ENCODE data around the gene HNRNPF. TPM values are rescaled to one million over a fixed set of nuclear protein-coding genes. Genes with fewer than 3 reads are reported as not detected.

HNRNPF gene
- total RNA-seq, 6 experiments from 2014 or later, result 106 to 160 (median 121) TPM

DNA sequence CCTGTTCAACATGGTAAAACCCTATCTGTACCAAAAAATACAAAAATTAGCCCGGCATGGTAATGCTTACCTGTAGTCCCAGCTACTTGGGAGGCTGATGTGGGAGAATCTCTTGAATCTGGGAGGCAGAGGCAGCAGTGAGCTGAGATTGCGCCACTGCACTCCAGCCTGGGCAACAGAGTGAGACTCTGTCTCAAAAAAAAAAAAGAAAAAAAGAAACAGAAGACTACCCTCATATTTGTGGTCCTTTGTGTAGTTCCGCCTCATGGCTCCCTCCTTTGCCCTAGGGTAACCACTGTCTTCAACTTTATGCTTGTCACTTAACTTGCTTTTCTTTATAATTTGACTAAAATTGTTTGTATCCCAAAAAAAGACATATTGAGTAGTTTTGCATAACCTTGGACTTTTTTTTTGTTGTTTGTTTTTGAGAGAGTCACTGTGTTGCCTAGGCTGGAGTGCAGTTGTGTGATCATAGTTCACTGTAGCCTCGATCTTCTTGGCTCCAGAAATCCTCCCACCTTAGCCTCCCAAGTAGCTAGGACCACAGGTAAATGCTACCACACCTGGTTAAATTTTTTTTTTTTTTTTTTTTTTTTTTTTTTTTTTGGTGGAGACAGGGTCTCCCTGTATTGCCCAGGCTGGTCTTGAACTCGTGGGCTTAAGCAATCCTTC, 31.6 kb upstream of the HNRNPF start:
- Histone ChIP-seq H3K4me1 (peaks cover 0 to 8% (median 0%) of the 10 kb centered on the region in 4 donors), H3K36me3 (no peaks in the 10 kb centered on the region), H3K9me3 (no peaks in the 10 kb centered on the region), H3K4me3 (no peak overlapping the region), H3K27ac (no peak overlapping the region), H3K27me3 (no peaks in the 10 kb centered on the region)
- DNase-seq, result no peak
- intact Hi-C loops (cut with DNase I), result no loop called here
- 71% methylated on average over 3 of the region's 5 CpGs for WGBS (ENCODE audit: insufficient coverage, low coverage, low lambda C conversion rate, missing lambda C conversion rate)
- no peak for ATAC-seq
- TF ChIP-seq POLR2A (IDR thresholded peaks at IDR 0.05), result no peak
- TF ChIP-seq, protein P1, sequence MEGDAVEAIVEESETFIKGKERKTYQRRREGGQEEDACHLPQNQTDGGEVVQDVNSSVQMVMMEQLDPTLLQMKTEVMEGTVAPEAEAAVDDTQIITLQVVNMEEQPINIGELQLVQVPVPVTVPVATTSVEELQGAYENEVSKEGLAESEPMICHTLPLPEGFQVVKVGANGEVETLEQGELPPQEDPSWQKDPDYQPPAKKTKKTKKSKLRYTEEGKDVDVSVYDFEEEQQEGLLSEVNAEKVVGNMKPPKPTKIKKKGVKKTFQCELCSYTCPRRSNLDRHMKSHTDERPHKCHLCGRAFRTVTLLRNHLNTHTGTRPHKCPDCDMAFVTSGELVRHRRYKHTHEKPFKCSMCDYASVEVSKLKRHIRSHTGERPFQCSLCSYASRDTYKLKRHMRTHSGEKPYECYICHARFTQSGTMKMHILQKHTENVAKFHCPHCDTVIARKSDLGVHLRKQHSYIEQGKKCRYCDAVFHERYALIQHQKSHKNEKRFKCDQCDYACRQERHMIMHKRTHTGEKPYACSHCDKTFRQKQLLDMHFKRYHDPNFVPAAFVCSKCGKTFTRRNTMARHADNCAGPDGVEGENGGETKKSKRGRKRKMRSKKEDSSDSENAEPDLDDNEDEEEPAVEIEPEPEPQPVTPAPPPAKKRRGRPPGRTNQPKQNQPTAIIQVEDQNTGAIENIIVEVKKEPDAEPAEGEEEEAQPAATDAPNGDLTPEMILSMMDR (IDR thresholded peaks at IDR 0.05), result no peak

DNA sequence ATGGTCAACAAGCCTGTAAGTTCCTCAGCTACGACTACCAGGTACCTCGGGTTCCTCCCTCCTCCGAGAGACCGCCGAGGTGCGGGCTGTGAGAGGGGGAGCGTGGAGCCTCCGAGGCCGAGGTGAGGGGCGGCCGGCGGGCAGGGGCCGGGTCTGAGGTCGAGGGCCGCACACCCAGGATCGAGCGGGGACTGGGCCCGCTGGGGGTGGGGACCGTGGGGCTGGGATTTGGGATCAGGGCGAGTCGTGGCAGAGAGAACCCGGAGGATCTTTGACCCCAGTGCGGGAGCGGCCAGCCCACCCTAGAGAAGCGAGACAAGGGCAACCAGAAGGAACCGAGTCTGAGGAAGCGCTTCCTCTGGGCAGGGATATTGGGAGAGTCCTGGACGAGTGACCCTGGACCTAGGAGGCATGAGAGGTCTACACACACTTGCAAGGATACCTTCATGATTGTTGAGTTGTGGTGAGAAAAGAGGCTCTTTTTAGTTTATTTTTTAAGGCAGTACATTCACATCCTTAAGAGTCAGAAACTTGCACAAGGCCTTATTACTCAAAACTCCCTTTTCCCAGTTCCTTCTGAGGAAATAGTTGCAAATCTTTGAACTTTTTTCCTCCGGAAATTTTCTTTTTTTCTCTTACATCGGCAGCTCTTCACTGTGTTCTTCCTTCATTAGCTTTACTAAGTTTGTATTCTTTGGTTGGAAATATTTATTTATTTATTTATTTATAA, 28.3 kb upstream of the HNRNPF start:
- H3K27ac ChIP-seq, result peak overlapping the region; percentile 98 to 99 (median 99)
- H3K27me3 ChIP-seq, result no peaks in the 10 kb centered on the region
- ATAC-seq (no peak), DNase-seq (no peak)
- no peaks in the 10 kb centered on the region for H3K36me3 ChIP-seq
- intact Hi-C loops (cut with DNase I), result no loop called here
- peak overlapping the region; percentile 81 to 96 (median 91) for H3K4me3 ChIP-seq
- peaks cover 0 to 12% (median 0%) of the 10 kb centered on the region in 4 donors for H3K4me1 ChIP-seq
- no peaks in the 10 kb centered on the region for H3K9me3 ChIP-seq
- no peak for TF ChIP-seq POLR2A (IDR thresholded peaks at IDR 0.05)
- TF ChIP-seq, protein P1 (IDR thresholded peaks at IDR 0.05), result no peak
- WGBS (ENCODE audit: insufficient coverage, low coverage, low lambda C conversion rate, missing lambda C conversion rate), result 23% methylated on average over 6 of the region's 30 CpGs

DNA sequence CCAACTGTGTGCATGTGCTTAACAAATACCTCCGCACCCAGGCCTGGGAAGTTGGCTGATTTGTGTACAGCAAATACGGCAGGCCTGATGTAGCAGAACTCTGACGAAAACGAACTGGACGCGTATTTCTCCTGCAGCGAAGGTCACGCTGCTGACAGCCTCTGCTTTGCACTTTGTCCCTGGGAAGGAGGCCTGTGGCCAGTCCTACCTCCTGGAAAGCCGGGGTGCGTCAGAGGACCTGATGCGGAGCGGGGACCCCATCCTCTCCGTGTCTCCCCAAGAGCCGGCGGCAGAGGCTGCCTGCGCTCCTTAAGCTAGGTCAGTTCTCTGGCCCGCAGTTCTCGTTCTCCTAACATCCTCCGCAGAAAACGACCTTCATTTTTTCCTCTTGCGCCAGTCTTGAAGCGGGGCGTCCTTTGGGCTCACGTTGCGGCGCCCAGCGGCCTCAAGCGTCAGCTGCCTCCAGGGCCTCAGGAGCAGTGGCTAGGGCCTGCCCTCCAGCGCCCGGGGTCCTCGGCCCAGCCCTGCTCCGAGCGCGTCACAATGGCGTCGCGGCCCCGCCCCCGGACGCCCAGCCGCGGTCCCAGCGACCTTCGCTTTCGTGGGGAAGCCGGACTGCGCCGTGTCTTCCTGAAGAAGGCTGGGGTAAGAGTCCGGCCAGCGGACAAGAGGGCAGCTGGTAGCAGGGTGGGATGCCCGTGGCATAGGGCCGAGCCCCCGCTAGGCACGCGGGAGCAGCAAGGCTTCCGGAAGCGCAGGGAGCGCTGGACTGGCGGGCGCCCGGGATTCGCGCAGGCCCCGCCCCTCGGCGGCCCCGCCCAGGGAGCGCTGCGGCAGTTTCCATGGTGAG, 27.5 kb upstream of the HNRNPF start, which contains the start of gene ZNF487:
ZNF487 (plus strand) TSS at position 821 of the 850 bp plus-strand sequence. CDS start 38,703 bp downstream, outside the sequence.
- intact Hi-C loops (cut with DNase I), result no loop called here
- 0% methylated on average over 11 of the region's 69 CpGs for WGBS (ENCODE audit: insufficient coverage, low coverage, low lambda C conversion rate, missing lambda C conversion rate)
- H3K9me3 ChIP-seq, result no peaks in the 10 kb centered on the region
- no peaks in the 10 kb centered on the region for H3K36me3 ChIP-seq
- H3K27ac ChIP-seq, result peak within 1 kb of the TSS; percentile 98 to 99 (median 99)
- H3K27me3 ChIP-seq, result no peaks in the 10 kb centered on the region
- peaks cover 0 to 12% (median 0%) of the 10 kb centered on the region in 4 donors for H3K4me1 ChIP-seq
- peak; percentile 95 to 98 (median 96) for ATAC-seq
- TF ChIP-seq POLR2A (IDR thresholded peaks at IDR 0.05), result peak; percentile 96
- TF ChIP-seq, protein P1 (IDR thresholded peaks at IDR 0.05), result peak in 1 of 4 donors; percentile 36
- peak within 1 kb of the TSS; percentile 81 to 96 (median 91) for H3K4me3 ChIP-seq
- peak; percentile 92 to 93 (median 93) for DNase-seq

DNA sequence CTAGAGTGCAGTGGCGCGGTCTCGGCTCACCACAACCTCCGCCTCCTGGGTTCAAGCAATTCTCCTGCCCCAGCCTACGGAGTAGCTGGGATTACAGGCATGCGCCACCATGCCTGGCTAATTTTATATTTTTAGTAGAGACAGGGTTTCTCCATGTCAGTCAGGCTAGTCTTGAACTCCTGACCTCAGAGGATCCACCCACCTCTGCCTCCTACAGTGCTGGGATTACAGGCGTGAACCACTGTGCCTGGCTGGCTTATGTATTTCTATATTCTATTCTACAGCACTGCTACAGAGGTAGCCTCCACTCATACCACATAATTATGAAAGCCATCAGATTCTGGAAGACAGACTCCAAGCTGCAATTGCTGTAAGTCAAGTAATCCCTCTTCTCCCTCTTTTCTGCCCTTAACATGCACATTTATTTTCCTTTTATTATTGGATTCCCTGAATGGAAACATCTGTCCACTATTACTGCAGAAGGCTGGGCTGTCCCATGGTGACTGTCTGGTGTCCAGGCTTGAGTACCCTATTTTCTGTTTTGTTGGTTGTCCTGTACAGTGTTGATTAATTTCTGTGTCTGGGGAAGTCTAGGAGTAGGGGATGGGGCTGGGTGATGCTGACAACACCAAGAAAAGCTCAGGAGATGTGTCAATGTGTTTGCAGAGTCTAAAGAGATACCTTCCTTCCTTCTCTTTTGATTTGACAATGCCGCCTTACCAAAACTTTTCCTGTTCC, 22.1 kb upstream of the HNRNPF start:
- Histone ChIP-seq H3K4me3 (no peak overlapping the region), H3K9me3 (no peaks in the 10 kb centered on the region), H3K4me1 (peaks cover 0 to 4% (median 0%) of the 10 kb centered on the region in 4 donors), H3K36me3 (no peaks in the 10 kb centered on the region), H3K27ac (no peak overlapping the region), H3K27me3 (no peaks in the 10 kb centered on the region)
- intact Hi-C loops (cut with DNase I), result no loop called here
- WGBS (ENCODE audit: insufficient coverage, low coverage, low lambda C conversion rate, missing lambda C conversion rate), result 91% methylated on average over 7 of the region's 8 CpGs
- ATAC-seq (no peak), DNase-seq (no peak)
- TF ChIP-seq, protein P1 (IDR thresholded peaks at IDR 0.05), result no peak
- no peak for TF ChIP-seq POLR2A (IDR thresholded peaks at IDR 0.05)
